Activated CD8-positive, alpha-beta memory T cell treated with anti-CD3 and anti-CD28 coated beads for 24 hours (primary cell): ENCODE measurements around the gene FGF14.

Source experiments
- DNase-seq: peaks from one replicate; pipeline ENCODE4 v3.0.0-alpha.2; 2020

The FGF14 gene

DNA sequence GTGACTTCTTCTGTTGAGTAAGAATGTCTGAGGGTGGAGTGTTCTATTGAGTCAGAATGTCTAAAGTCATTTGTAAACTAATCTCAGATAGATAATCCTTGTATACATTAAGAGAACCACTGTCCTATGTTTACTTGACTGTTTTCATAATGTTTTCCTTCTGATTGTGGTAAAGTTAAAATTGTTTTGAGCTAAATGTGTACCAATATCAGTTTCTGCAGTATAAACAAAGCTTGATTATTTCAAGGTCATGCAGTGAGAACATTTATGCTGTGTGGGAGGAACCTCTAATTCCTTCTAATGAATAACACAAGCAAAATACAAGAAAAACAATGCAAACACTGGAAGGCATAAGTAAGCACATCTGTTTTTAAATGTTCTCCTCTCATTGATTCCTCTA, 434.6 kb downstream of the FGF14 start:
- no peak for DNase-seq

DNA sequence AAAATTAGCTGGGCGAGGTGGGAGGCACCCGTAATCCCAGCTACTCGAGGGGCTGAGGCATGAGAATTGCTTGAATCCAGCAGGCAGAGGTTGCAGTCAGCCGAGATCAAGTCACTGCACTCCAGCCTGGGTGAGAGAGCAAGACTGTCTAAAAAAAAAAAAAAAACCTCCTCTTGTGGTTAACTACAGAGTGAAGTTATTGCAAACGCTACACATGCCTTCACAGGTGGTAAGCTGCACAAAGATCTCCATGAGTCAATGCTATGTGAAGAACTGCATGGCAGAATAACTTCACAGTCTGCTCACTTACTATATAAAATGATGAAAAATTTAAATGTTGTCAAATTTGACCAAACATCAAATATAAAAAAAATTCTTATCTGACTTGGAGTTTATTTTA, 436.8 kb downstream of the FGF14 start:
- DNase-seq: no peak

DNA sequence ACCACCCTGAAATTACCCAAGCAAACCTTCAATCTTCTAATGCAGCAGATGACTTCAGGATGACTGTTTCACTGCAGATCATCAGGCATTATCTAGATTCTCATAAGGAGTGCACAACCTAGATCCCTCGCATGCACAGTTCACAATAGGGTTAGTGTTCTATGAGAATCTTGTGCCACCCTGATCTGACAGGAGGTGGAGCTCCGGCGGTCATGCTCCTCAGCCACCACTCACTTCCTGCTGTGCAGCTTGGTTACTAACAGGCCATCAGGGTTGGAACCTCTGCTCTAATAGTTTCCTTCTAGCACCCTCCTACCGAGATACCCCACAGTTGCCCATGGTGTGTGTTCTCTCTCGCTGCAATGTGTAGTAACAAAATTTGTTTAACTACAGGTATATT, 442.8 kb downstream of the FGF14 start:
- no peak for DNase-seq

DNA sequence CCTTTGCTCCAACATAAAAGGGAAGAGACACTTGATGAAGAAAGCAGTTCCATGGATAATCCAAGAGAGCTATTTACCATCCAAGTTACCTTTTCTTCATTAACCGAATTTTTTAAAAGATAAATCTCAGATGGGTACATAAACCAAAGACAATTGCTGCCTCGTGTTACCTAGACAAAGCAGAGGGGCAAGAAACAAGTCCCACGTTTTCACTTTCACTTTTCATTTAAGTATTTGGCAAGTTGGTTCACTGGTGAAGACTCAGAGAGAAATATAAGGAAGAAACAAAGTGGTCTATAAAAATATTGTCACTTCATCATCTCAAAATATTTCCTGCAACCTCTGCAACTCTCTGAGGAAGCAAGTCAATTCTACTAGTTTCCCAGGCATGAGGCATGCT, 446.1 kb downstream of the FGF14 start:
- no peak for DNase-seq

DNA sequence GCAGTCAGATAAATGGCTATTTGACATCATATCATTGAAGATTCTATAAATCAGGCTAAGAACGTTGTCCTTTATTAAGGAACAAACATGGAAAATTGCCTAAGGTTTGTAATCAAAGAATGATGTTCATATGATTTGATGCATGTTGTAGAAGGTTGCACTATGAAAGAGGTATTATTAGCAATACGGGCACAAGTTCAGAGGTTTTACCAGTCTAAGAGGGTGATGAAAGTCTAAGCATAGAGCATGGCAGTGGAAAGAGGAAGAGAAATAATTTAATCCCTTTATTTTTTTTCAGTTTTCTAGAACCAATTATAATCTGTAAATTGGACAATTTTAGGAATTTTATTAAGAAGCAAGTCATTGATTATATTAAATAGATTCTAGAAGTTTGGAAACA, 450.7 kb downstream of the FGF14 start:
- DNase-seq: no peak

DNA sequence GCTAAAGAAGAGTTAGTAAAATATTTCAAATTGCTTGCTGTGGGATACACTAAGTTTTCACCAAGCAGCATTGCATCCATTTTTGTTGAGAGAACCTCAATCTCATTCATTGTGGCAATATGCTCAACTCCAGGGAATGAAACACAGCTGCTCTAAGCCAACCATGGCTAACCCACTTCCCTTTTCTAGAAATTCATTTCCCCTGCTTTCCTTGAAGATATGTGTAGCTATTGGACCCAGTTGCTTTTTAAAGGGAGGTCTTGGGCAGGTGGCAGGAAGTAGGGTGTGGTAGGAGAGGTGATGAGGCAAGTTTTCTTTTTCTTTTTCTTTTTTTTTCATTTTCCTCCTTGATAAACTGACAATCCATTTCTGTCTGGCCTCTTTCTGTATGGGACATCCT, 452.2 kb downstream of the FGF14 start:
- no peak for DNase-seq

DNA sequence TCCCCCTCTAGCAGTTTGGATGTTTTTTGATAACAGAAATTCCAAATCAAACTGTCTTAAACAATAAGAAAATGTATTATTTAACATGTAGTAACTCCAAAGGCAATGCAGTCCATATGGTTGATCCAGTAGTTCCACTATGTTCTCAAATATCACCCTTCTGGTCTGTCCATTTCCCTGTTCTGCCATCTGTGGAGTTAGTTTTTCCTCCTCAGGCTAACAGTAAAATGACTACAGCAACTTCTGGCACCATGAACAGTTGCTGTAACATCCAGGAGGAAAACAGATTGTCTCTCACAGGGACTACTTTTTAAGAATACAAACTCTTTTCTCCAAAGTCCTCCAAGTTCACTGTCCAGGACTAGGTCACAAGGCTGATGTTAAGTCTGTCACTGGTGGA, 455.4 kb downstream of the FGF14 start:
- no peak for DNase-seq

DNA sequence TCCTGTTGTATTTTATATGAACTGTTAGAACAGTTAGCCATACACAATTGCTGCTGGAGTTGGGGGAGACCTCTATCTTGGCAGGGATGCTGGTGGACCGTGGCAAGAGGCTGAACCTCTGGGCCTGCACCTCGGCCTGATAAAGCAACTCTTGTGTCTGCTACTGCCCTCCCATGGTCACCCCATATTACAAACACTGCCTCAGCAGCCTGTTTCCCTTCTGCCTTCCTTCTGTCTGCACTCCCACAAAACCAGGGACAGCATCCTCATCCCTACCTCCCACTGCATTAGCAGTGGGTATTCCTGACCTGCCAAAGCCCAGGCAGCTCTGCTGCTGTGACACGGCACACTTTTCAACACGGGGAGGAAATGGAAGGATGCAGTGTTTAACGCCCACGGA, 456.4 kb downstream of the FGF14 start:
- DNase-seq: no peak

DNA sequence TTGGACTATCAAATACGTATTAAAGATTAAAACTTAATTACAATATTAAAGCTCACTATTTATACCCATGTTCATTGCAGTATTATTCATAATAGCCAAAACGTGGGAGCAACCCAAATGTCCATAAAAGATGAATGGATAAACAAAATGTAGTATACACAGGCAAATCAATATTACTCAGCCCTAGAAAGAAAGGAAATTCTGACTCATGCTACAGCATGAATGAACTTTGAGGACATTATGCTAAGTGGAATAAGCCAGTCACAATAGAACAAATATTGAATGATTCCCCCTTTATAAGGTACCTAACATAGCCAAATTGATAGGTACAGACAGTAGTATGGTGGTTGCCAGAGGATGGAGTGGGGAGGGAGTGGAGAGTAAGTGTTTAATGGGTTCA, 457.3 kb downstream of the FGF14 start:
- DNase-seq: no peak

DNA sequence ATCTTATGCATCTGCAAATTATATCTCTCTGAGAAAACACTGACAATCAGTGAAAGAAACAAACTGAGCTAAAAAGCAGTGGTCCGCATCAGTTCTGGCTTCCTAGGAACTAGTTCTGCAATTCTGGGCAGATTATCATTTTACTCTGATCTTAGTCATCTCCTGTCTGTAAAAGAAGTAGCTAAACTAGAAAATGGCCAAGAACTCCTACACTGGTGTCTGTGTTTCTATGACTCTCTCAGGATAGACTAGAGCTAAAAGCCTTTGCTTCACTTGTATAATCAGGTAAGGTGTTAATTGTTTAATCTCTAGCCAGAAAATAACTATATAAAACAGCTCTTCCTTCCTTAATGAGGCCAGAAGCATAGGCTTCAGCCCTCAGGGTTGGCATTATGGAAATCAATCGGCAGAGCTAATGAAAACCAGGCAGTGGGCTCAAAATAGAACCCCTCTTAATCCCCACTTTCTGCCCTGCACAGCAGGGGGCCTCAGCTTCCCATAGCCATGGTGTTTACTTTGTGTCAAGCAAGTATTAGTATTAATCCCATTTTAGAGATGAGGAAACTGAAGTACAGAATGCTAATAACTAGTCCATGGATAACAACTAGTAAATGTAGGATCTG, 459.2 kb downstream of the FGF14 start:
- no peak for DNase-seq

DNA sequence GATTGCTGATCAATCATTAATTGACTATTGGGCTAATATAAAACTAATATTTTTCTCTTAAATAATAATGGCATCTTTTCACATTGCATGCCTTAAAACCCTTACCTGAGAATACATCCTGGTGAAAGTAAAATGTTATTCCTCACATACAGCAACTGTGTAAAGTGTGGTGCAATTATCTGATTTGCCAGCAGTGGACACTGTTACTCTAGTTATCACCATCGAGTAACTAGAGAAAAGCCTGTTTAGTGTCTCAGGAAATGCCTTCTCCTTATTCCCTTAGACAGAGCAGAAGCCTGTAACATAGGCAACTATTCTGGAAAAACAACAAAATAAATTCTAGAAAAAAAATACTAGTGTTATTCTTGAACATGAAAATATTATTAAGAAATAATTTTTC, 459.8 kb downstream of the FGF14 start:
- no peak for DNase-seq

DNA sequence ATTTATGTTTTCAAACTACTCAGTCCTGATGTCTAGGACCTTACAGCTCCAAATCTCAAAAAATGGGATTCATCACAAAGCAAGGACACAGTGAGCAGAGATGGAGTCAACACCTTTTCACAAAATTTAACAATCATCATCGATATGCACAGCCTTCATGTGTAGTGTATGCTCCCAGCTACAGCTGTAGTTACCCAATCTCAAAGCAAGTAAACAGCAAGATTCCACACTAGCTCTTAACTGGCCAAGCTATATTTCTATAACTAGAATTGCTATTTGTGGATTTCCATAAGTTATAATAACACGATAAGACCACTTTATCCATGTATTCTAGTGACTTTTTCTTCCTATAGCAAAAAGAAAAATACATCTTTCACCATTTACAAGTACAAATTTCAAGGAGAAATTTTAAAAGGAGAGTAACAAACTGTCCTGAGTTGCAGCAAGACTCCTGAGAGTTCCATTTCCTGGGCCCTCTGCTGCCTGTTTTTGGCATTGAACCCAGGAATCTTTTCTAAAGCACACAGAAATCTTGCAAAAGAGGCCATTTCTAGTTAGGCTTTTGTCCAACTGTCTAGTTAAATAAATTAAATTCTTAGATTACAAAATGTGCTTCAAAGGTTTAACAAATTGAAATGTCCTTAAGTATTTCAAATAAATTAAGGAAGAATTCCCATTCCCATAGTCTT, 460.6 kb downstream of the FGF14 start:
- DNase-seq: no peak

DNA sequence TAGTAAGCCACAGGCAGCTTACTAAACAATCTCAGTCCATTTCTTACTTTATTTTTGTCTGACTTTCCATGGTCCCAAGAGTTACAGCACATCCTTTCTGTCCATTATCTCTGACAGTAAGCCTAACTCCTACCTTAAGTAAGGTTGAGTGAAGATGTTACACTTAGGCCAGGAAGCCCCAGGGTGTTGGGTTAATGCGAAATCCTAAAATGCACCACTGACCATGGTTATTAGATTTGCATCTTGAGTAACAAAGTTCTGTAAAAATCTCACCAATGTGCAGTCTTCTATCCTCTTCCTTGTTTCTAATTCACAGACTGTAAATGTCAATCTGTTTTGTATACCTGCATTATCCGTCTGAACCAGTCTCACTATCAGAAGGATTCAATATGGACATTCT, 462.5 kb downstream of the FGF14 start:
- no peak for DNase-seq

DNA sequence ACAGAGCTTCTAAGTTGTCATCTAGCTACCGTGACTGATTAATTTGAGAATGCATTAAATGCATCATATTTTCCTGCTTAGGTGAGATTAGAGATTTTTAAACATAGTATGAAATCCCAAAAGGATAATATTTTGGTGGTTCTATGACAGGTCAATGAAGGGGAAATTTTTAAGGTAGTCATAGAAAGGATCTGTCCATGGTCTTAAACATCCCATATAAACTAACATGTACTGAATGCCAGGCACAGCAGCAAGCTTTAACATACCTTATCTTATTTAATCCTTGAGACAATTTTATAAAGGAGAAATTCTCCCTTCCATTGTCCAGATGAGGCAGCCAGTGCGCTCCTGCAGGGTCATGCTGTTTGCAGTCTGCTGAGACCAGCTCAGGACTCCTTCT, 466.0 kb downstream of the FGF14 start:
- no peak for DNase-seq

DNA sequence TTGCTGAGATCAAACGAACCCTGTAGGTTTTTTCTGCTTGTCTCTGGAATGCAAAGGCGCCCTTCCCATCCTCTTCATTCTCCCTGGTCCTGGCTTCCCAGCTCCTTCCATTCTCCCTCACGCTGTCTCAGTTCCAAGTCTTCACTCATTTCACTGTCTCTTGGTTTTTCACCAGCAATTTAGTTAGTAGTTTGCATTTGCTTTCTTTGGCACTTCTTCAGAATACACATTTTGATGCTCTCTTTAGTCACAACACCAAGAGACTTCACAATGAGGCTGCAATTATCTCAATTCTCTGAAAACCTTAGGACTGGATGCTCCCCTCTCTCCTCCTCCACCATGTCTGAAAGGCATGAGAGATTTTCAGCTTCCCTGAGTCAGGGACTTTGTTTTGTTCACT, 470.7 kb downstream of the FGF14 start:
- no peak for DNase-seq

DNA sequence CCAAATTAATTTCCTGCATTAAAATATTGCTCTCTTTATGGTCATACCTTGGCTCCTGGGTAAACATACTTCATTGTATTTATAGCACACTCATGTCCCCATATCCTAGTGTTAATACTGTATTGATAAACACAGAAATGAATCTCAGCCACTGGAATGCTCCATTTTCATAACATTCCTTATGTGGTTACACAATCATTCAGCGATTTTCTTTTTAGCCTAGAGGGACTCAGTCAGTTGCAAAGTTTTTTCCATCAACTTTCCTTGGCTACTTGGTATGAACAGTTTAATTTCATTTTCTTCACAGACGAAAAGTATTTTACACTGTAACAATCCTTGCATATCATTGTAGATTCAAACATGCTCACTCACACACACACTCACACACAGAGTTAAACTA, 471.5 kb downstream of the FGF14 start:
- DNase-seq: no peak

DNA sequence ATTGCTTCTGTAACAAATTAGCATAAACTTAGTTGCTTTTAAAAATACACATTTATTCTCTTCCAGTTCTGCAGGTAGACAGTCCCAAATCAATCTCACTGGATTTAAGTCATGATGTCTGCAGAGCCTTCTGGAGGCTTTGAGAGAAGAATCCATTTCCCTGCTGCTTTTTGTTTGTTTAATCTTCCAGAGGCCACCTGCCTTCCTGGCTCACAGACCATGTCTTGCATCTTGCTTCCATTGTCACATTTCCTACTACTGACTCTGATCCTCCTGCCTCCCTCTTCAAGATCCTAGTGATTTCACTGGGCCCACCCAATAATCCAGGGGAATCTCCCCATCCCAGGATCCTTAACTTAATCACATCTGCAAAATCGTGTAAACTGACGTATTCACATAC, 476.1 kb downstream of the FGF14 start:
- no peak for DNase-seq

DNA sequence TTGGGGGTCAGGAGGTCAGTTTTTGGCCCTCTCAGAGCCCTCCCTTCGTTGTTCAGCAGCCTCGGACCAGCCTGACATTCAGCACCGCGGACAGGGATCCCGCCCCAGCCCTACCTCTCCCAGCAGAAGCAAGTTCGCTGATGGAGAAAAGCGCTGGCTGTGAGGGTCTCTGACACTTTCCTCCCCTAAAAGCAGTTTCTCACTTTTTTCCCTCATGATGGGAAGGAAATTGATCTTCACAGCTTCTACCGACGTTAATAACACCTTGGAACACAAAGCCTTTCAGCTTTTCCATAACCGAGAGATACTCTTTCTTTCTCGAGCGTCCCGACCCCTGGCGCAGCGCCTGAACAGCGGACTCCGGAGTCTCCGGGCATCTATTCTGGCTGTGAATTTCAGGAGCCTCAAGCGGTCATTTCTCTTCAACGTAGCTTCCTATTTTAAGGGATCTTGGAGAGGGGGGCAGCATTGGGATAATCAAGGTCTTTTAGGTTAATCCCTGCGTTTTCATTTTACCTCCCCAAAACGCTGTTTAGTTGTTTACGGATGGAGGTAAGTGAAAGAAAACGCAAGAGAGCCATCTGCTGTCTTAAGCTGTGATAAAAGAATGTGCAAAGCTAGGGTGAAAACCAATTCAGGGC, 482.2 kb downstream of the FGF14 start:
- no peak for DNase-seq

DNA sequence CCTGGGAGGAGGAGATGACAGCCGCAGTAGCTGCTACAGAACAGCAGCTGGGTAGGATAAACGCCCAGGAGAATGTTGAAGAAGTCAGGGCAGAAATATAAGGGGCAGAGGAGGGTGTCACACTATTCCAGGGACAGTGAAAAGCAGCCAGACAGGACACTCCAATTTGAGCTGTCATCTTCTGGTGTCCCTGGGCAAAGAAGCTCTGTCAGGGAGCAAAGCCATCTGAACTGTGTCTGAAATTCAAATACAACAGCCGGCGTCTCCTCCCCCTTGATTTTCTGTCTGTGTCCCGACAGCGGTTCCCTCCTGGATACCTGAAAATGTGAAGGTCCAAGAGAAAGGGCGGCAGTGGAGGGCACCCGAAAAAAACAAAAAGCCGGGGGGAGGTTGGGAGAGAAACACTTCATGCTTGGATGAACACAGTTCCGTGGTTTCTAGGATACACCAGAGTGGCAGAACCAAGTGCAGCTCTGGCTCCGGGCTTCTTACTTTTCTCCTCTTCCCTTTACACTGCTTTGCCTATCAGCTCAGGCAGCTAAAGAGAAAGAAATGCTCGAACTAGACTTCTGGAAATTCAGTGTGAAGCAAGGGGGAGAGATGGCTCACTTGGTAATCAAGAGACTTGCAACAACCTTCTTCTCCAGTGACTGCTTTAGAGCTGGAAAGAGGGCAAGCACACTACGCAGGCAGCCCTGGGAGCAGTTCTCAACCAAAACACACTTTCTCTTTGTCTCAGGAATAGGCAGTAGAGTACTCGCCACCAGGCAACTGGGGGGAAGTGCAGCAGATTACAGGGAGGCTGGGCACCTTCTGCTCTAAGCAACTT, 483.8 kb downstream of the FGF14 start:
- no peak for DNase-seq

DNA sequence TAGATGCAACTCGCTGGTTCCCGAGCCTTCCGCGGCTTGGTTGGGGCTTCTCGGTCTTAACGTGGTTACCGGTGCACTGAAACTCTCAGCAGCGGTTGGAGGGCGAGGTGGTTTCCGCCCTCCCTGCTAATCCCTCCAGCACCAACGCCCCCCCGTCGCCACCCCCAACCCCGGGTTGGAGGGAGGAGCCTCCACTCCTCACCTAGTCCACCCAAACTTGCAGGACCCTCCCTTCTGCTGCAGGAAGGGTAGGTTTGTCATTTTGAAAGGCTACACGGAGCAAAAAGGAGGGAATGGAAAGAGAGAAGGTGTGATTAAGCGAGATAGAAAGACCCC, 484.4 kb downstream of the FGF14 start:
- DNase-seq: no peak

DNA sequence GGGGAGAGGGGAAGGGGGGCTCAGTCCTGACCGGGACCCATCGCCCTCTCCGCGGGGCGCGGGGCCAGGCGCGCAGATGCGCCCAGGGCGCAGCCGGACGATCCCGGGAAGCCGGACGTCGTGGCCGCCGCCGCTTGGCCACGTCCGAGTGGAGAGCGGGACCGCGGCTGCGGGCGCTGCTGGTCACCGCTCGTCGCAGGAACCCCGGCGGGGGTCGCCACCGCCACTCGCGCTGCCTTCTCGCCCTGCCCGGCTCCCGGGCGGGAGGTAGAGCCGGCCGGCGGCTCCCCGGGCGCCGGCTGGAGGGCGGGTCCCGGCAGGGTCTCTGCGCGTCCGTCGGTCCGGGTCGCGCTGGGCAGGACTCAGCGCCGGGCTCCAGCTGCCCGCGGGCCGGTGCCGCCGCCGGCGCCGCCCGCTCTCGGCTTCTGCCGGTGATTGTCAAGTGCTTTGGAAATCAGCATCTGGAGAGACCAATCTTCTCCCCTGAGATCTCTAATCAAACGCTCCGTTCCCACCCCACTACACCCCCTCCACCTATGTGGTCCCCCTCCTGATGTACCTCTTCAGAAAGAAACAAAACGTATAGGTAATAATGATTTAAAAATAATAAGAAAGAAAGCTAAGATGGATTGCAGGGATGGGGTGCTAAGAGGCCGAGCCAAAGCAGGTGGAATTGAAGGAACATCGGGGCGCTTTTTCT, 484.9 kb downstream of the FGF14 start:
- no peak for DNase-seq

DNA sequence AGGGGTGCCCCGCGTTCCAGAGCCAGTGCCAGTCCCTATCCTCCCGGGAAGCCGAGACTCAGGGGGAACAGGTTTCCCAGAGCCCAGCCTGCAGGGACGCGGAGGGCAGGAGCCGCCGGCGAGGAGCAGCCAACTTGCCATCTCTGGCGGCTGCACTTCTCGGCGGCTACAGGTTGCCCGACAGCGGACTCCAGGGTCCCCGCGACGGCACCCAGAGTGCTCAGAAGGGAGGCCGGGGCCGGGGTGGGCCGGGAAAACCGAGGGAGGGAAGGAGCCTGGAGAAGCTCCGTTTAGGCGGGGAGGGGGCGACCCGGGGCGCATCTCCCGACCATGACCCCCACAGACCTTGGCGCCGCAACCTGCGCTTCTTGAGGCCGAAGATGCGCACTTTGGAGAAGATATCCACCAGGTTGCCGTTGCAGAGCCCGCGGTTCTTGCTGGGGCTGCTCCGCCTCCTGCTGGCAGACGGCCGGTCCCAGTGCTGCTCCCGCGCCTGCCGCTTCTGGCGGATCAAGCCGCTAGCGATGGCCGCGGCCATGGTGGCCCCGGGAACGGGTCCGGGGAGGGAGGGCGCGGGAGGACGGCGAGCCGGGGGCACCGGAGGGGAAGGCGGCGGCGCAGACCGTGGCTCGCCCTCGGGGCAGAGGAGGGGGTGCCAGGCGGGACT, 485.6 kb downstream of the FGF14 start:
- DNase-seq: no peak

DNA sequence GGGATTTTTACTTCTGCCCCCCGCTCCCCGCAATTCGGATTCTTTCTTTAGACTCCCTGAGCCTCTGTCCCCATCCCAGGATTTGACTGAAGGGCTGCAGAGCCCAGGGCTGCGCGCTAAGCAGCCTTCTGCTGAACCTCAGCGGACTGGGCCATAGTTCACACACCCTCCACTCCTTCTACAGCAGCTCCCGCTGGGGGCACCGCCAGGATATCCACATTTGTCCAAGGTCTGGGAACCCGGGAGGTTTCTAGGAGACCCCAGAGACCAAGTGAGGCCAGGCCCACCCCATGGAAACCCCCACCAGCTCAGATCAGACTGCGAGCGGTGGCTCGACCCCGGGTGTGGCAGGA, 486.1 kb downstream of the FGF14 start:
- no peak for DNase-seq
